HG02943 (cell line): ENCODE data around the gene ELOVL1.
A peak's percentile ranks its signal among the peaks of the same experiment; 100 is the strongest.
"Not testable (repeated sequence)": the region's sequence is repeated elsewhere in the genome, so short reads cannot be mapped to it uniquely, and the experiment has no call there.

Source experiments
- ATAC-seq: cut with Tn5 transposase; IDR thresholded peaks from one replicate; pipeline ENCODE4 v1.9.1; 2021; ENCODE audit warnings: mild to moderate bottlenecking, low read depth, moderate library complexity; ENCODE audit not compliant: unreplicated experiment

Gene ELOVL1

GRCh38 chr1:43367904-43368645, at the start of gene ELOVL1:
TSS of gene ELOVL1 (minus strand) at chr1:43368011. CDS start at chr1:43365609, 2,402 bp downstream.
- peak; percentile 66 for ATAC-seq

- no peak for ATAC-seq
Observed at GRCh38 chr1:43415901-43416300, 48.1 kb upstream of the ELOVL1 start.

- no peak for ATAC-seq
Observed at GRCh38 chr1:43414634-43415223, 46.9 kb upstream of the ELOVL1 start.

- ATAC-seq: not testable (repeated sequence)
Observed at GRCh38 chr1:43413426-43413825, 45.6 kb upstream of the ELOVL1 start.

GRCh38 chr1:43410571-43410970, 42.8 kb upstream of the ELOVL1 start:
- no peak for ATAC-seq

GRCh38 chr1:43405876-43406234, 38.0 kb upstream of the ELOVL1 start:
- no peak for ATAC-seq

GRCh38 chr1:43405219-43405875, 37.5 kb upstream of the ELOVL1 start:
- no peak for ATAC-seq

GRCh38 chr1:43404353-43404752, 36.5 kb upstream of the ELOVL1 start:
- no peak for ATAC-seq

GRCh38 chr1:43402089-43402865, 34.5 kb upstream of the ELOVL1 start:
- no peak for ATAC-seq

GRCh38 chr1:43400441-43400840, 32.6 kb upstream of the ELOVL1 start:
- not testable (repeated sequence) for ATAC-seq

GRCh38 chr1:43398227-43398626, 30.4 kb upstream of the ELOVL1 start:
- no peak for ATAC-seq

- no peak for ATAC-seq
Observed at GRCh38 chr1:43396059-43396458, 28.2 kb upstream of the ELOVL1 start.

GRCh38 chr1:43395523-43395922, 27.7 kb upstream of the ELOVL1 start:
- no peak for ATAC-seq

- no peak for ATAC-seq
Observed at GRCh38 chr1:43392702-43393101, 24.9 kb upstream of the ELOVL1 start.

GRCh38 chr1:43389326-43390313, 21.8 kb upstream of the ELOVL1 start, which contains the start of the genes MED8 and SZT2:
TSS of gene MED8 (minus strand) at chr1:43389800. CDS start at chr1:43389764, 36 bp downstream.
TSS of gene SZT2 (plus strand) at chr1:43389899. CDS start at chr1:43389969, 70 bp downstream.
- ATAC-seq: peak; percentile 85

- ATAC-seq: no peak
Observed at GRCh38 chr1:43388613-43389012, 20.8 kb upstream of the ELOVL1 start.

- ATAC-seq: no peak
Observed at GRCh38 chr1:43387976-43388599, 20.3 kb upstream of the ELOVL1 start.

GRCh38 chr1:43386676-43387075, 18.9 kb upstream of the ELOVL1 start:
- ATAC-seq: no peak

- no peak for ATAC-seq
Observed at GRCh38 chr1:43383449-43383848, 15.6 kb upstream of the ELOVL1 start.
